ENCODE measurements around the gene COL24A1.
A peak's percentile ranks its signal among the peaks of the same experiment; 100 is the strongest.

Gene COL24A1

GRCh38 chr1:86155051-86155806, 1.3 kb downstream of the COL24A1 start:
- no peak for DNase-seq (ENCODE audit: low read depth)
- in situ Hi-C loops (cut with HindIII; ENCODE audit: low sequenced_read_pairs): no loop called here
- TF ChIP-seq, protein P1, sequence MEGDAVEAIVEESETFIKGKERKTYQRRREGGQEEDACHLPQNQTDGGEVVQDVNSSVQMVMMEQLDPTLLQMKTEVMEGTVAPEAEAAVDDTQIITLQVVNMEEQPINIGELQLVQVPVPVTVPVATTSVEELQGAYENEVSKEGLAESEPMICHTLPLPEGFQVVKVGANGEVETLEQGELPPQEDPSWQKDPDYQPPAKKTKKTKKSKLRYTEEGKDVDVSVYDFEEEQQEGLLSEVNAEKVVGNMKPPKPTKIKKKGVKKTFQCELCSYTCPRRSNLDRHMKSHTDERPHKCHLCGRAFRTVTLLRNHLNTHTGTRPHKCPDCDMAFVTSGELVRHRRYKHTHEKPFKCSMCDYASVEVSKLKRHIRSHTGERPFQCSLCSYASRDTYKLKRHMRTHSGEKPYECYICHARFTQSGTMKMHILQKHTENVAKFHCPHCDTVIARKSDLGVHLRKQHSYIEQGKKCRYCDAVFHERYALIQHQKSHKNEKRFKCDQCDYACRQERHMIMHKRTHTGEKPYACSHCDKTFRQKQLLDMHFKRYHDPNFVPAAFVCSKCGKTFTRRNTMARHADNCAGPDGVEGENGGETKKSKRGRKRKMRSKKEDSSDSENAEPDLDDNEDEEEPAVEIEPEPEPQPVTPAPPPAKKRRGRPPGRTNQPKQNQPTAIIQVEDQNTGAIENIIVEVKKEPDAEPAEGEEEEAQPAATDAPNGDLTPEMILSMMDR (IDR thresholded peaks at IDR 0.05; ENCODE audit: low read depth, low read length, missing control alignments): no peak
- peak overlapping the region; percentile 33 for H3K4me3 ChIP-seq (ENCODE audit: low read depth, low read length)

DNA sequence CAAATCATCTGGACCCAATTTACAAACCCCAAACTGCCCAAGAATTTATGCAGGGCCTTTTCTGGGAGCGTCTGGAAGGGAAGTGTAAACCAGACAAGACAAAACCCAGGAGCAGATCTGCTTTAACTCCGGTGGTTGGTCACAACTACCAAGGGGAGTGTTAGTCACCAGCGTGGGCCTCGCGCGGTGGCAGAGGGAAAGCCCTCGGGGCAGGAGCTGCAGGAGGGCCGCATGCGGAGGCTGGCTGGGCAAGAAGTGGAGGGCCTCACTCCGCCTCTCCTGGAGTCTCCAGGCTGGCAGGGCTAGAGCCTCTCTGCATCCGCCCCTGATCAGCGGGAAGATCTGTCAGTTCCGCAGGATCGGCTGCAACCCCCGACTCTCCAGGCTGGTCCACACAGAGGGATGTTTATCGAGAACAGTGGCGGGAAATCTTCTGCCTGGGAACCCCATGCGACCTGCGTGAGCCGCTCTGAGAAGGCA, 2.0 kb downstream of the COL24A1 start:
- in situ Hi-C loops (cut with HindIII; ENCODE audit: low sequenced_read_pairs): no loop called here
- peak overlapping the region; percentile 33 for H3K4me3 ChIP-seq (ENCODE audit: low read depth, low read length)
- no peak for DNase-seq (ENCODE audit: low read depth)
- TF ChIP-seq, protein P1 (IDR thresholded peaks at IDR 0.05; ENCODE audit: low read depth, low read length, missing control alignments): no peak

DNA sequence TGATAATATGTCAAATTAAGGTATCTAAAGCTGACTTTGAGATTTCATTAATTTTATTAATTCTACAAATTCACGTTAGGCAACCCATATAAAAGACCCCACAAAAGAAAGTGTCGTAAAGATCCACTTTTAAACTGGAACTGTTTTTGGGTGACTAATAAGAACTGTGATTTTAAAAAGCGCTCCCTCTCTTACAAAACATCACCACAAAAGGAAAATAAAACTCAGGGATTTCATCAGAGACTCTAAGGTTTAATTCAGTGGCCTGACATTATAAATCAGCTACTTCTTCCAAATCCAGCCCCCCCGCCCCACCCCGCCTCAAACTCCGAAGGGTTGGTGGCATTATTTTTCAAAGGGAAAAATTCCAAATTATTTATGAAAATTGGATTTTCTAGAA, 2.7 kb downstream of the COL24A1 start:
- H3K4me3 ChIP-seq (ENCODE audit: low read depth, low read length): no peak overlapping the region
- in situ Hi-C loops (cut with HindIII; ENCODE audit: low sequenced_read_pairs): no loop called here
- DNase-seq (ENCODE audit: low read depth): no peak
- TF ChIP-seq, protein P1 (IDR thresholded peaks at IDR 0.05; ENCODE audit: low read depth, low read length, missing control alignments): no peak

GRCh38 chr1:86152887-86153286, 3.7 kb downstream of the COL24A1 start:
- in situ Hi-C loops (cut with HindIII; ENCODE audit: low sequenced_read_pairs): no loop called here
- TF ChIP-seq, protein P1 (IDR thresholded peaks at IDR 0.05; ENCODE audit: low read depth, low read length, missing control alignments): no peak
- DNase-seq (ENCODE audit: low read depth): no peak
- no peak overlapping the region for H3K4me3 ChIP-seq (ENCODE audit: low read depth, low read length)

- no peak overlapping the region for H3K4me3 ChIP-seq (ENCODE audit: low read depth, low read length)
- DNase-seq (ENCODE audit: low read depth): no peak
- in situ Hi-C loops (cut with HindIII; ENCODE audit: low sequenced_read_pairs): no loop called here
- TF ChIP-seq, protein P1 (IDR thresholded peaks at IDR 0.05; ENCODE audit: low read depth, low read length, missing control alignments): no peak
These were observed 5.1 kb downstream of the COL24A1 start for GRCh38 chr1:86151427-86151826.

GRCh38 chr1:86150553-86151055, 6.0 kb downstream of the COL24A1 start:
- H3K4me3 ChIP-seq (ENCODE audit: low read depth, low read length): no peak overlapping the region
- TF ChIP-seq, protein P1 (IDR thresholded peaks at IDR 0.05; ENCODE audit: low read depth, low read length, missing control alignments): no peak
- in situ Hi-C loops (cut with HindIII; ENCODE audit: low sequenced_read_pairs): no loop called here
- DNase-seq (ENCODE audit: low read depth): no peak
